HG02870 (cell line): Measurements from ENCODE around the gene DMRTB1.

ENCODE experiments used
- ATAC-seq: cut with Tn5 transposase; IDR thresholded peaks from one replicate; pipeline ENCODE4 v1.9.1; 2021; ENCODE audit warnings: mild to moderate bottlenecking, moderate library complexity; ENCODE audit not compliant: unreplicated experiment

DMRTB1 gene

DNA sequence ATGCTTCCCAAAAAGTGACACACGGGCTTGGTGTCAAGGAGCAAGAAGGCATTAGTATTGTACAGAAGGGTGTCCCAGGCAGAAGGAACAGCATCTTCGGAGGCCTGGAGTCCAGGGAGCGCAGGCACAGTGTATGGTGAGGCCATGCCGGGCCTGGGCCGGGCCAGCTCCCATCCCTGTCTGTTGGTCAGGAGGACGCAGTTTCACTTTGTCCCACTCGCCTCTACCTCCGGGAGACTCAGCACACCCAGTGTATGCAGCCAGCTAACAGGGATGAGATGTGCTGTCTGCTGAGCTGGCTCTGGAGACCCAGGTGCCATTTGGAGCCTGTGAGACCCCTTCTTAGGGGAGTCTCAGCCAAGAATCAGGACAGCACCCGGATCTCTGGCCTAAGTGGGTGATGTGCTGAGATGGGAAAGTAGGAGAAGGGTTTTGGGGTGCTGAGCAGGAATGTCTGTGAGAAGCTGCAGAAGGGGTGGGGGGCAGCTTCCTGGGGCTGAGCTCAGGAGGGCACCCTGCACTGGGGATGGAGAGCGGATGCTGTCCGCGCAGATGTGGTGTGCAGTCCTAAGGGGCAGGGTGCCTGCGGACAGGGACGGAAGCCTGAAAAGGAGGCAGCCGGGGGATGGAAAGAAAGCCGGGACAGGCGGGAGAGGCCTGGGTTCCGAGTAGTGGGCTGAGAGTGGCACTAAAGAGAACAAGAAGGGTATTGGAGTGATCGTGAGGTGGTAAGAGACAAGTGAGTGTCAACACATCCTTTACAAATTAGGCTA lies 25.7 kb downstream of the DMRTB1 start:
- ATAC-seq, result no peak

DNA sequence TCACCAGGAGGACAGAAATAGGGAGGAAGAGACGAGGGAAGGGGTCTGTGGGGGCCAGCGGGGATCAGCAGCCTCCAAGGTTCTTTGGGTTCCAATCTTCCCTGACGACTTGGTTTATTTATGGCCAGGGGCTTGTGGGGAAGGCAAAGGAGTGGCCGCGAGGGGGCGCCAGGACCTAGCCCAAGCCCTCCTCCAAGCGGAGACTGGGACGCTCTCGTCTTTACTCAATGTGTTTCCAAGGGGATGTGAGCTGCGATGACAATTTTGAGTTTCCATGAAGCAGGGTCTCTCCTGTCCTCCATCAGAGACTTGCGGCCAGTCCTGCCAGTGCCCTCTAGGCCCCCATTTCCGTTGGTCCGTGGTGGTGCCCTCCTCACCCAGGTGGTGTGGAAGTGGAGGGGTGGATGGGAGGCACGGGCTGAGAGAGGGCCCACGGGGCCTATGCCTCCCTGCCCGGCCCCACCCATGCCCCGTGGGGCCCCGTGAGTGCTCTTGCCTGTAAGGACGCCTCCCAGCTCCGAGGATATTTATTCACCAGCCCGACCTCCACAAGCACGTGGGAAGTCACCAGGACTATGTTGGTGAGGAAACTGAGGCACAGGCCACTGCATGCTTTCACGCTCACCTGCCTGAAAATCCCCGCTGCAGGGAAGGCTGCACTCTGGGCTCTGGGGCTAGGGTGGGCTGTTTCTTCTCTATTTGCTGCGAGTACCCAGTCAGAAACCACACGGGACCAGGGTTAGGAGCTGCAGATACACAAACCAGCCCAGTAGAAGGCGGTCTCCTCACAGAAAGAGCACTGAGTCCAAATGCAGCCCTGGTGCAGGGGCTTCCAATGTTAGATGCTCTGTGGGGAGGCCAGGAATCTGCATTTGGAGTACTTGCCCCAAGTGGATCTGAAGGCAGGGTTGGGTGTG lies 26.5 kb downstream of the DMRTB1 start:
- no peak for ATAC-seq

DNA sequence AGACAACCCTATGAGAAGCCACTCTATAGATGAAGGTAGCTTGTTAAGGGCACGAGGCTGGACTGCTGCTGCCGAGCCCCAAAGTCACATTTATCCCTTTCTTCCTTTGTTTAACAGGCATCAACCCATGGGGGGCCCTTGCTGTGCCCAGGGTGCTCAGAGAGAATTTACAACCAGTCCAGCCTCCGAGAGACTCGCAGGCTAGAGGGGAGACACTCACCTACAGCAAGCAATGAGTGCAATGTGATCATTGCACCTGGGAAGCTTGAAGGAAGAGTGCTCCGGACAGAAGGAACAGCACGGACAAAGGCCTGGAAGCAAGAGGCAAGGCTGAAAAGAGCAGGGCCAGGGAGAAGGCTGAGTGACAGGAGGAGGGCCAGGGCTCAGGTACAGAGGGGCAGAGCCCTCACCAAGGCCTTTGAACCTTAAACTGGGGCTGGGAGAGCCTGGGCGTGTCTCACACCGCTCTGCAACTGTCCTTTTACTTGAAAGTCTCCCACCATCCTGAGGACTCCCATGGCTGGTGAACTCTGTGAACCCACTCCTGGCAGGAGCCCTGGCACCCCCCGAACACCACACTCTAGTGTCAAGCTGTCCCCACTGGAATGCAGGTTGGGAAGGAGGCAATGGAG lies 27.3 kb downstream of the DMRTB1 start:
- no peak for ATAC-seq

DNA sequence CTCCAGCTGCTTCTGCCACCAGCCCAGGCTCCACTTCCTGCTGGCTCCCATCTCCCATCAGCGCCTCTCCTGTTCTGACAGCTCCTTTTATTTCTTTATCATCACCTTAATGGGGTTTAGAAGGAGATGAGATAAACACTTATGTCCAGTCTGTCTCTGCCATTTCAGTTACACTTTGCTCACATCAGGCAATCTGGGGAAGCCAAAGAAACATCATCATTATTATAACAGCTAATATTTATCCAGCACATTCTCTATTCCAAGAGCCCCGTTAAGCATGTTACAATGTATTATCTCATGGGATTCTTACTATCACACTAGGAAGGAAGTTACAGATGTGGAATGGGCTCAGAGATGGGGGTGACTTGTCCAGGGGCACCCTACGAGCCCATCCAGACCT lies 31.2 kb downstream of the DMRTB1 start:
- ATAC-seq, result no peak

DNA sequence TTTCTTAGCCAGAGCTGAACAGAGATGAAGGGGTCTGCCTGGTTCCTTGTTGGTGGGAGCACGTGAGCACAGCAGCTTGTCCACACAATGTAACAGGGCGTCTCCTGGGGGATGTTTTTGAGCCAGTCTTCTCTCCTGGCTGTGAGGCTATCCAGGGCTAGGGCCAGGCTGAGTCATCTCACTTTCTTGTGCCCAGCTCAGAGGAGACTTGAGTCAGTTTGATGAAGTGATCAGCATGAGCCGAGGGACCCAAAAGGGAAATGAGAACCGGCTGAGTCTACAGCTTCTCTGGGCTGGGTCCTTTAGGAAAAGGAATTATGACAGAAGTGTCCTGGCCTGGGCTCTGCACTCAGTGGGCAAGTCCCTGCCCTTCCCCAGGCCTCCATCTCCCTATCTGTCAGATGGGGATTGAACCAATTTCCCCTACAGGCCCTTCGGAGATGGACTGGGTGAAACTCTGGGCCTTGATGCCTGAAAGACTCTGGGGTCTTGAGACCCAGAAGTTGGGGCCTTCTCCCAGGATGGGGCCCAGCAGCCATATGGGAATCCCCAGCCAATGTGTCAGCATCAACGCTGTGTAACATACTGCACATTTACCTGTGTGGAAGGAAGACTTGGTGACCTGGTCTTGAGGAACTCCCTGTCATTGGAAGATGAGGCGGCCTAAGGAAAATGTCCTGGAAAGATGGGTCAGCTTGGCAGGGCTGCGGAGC lies 36.6 kb downstream of the DMRTB1 start:
- no peak for ATAC-seq

DNA sequence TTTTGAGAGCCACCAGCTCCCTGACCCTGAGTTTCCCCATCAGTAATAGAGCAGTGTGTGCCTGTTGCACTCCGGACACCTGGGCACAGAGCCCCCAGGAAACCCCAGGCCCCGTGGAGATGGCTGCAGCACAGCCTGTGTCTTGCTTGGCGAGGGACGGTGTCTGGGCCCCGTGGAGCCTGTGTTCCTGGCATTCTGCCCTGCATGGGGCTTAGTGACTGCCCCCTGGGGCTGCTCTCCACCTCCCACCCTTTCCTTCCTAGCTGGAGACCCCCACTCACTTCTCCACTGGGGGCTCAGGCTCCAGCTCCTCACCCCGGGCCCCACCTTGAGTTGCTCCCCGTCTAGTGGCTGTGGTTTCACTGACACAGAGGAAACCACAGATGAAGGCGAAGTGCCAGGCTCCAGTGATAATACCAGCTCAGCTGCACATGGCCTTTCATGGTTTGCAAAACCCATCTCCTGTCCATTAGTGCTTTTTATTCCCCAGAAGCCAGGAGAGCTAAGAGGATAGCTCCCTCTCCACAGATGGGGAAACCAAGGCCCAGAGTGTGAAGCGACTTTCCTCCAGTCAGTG lies 39.4 kb downstream of the DMRTB1 start:
- ATAC-seq, result no peak

DNA sequence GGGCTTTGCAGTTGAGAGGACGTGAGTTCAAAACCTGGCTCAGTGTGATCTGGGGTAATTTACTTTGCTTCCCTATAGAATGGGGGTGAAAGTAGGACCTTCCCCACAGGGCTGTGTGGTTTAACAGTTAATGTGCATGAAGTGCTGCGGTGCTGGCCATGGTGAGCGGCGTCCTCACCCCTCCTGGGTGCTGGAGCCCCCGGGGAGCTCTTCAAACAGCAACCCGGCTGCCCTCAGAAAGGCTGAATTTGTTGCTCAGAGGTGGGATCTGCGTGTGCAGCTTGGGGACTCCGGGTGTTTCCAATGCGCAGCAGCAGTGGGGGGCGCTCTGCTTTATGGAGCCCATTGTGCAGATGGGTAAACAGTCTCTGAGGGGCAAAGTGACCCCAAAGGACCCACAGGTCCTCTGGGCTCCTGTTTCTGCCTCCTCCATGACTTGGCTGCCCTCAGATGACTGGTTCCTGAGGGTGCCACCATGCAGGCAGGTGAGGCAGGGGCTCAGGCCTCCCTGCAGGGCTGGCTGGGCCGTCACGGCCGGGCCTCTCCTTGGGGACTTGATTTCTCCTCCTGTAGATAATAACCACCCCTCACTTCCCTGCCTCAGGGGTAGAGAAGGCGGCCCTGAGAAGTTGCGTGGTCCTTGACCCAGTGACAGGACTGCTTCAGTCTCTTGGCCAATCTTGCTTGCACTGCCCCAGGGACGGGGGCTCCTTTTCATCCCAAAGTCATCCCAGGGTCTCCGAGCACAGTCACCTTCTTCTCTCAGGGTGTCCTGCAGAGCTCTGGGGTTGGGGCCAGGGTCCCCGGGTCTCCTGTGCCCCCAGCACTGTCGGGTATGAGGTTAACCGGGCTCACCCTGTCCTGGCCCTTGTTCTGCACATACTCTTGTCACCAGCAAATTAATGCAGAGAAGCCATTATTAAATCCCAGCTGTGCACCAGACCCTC lies 40.3 kb downstream of the DMRTB1 start:
- no peak for ATAC-seq

DNA sequence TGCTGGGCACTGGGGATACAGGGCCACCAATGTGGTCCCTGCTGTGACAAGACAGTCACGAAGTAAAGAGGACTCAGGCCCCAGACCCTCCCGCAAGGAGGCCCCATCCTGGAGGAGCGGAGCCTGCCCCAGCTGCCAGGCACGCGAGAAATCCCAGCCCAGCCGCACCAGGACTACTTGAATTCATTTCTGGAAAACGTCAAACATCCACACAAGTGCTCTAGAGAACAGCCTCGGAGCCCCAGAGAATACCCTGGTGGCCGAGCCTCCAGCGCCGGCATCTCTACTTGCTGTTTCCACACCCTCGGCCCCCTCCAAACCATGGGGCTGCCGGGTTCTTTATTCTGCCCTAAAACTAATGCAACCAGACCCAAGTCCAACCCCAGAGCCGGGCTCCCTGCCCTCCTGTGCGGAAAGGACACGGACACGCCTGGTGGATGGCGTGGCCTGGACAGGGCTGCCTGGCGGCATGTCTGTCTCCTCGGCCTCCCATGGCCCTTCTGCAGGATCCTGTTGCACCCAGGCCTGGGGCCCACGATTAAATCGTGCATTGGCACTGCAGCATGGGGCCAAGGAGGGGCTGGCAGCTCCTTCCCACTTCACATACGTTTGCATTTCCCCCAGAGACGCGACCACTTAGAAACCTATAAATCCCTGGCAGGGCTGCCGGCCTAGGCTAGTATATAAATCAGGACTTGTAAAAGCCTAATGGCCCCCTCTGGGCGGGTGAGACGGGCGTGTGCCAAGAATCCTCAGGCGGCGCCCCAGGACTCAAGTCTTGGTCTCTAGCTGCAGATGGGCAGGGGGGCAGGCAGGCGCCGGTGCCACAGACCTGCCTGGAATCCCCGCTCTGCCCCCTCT lies 41.2 kb downstream of the DMRTB1 start:
- no peak for ATAC-seq

DNA sequence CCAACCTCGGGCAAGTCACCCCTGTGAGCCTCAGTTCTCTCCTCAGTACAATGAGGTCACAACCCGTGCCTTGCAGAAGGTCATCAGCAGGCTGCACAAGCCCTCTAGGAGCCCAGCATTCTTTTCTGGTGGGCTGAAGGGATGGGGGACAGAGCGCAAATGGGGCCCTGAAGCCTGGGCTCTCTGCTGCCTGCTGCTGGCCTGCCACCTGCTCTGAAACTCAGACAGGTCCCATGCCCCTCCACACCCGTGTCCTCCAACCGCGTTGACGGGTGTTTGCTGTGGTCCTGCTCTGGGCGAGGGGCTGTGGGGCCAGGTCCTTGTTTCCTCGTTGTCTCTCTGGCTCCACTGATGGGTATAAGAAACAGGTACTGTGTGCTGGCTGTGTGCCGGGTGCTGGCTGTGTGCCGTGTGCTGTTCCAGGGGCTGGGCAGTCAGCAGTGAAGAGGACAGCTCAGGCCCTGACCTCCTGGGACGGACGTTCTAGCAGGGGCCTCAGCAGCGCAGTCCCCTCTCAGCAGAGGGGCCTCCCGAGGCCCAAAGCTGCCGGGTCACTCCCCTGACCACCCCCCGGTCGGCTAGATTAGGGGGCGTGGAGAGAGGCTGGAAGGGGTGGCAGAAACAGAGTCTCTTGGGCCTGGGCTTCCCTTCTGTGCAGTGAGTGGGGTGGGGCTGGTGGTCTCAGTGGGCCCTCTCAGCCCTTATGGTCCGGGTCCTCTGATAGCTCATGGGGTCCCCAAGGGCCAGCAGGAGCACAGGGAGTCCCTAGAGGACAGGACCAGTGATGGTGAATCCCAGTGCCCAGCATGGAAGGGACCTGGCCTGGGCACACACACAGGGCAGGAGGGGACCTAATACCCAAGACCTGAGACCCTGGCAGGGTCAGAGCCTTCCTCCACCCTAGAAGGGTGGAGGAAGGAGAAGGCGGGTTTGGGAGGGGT lies 42.1 kb downstream of the DMRTB1 start:
- ATAC-seq, result no peak

- ATAC-seq, result no peak
These were observed 43.6 kb downstream of the DMRTB1 start for GRCh38 chr1:53502641-53503432.

- no peak for ATAC-seq
These were observed 44.4 kb downstream of the DMRTB1 start for GRCh38 chr1:53503433-53504217.

GRCh38 chr1:53504901-53505300 lies 45.7 kb downstream of the DMRTB1 start:
- ATAC-seq, result no peak

- no peak for ATAC-seq
These were observed 46.2 kb downstream of the DMRTB1 start for GRCh38 chr1:53505401-53505800.

DNA sequence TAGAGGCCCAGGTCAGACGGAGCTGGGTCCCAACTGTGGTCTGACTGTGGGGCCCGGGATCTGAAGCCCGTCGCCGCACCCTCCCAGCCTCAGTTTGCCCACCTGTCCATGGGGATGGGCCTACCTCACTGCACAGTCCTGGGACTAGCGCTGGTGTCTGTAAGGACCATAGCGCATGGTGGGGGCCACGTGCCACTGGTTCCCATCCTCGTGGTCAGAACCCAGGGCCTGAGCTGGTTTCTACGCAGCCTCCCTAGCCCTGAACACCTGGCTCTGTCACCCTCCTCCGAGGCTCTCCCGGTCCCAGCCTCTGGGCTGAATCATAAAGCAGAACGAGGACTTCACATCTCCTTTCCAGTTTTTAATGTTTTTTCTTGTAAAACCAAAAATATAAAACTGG lies 46.7 kb downstream of the DMRTB1 start:
- ATAC-seq, result no peak

- no peak for ATAC-seq
These were observed 47.3 kb downstream of the DMRTB1 start for GRCh38 chr1:53506355-53507050.
